ENCODE data around the gene PWWP2B. TPM values are rescaled to one million over a fixed set of nuclear protein-coding genes. Genes with fewer than 3 reads are reported as not detected.
A peak's percentile ranks its signal among the peaks of the same experiment; 100 is the strongest.

The PWWP2B gene
- total and polyA plus RNA-seq, 9 of the 15 experiments (the other 6 are each of a cell fraction or from before 2014, with no cell fraction given): 0.07 to 9.2 (median 1.6) TPM; not detected in 1

GRCh38 chr10:132444877-132445351 is 47.9 kb downstream of the PWWP2B start (continued):
- TF ChIP-seq IFI16 (CRISPR knock-in tag; IDR thresholded peaks at IDR 0.05) (no peak), ZNF561 (CRISPR knock-in tag; conservative IDR thresholded peaks at IDR 0.05) (no peak), CREM (IDR thresholded peaks at IDR 0.05; ENCODE audit: low read depth) (no peak), THRA (IDR thresholded peaks at IDR 0.05) (no peak), ETV5 (CRISPR knock-in tag; IDR thresholded peaks at IDR 0.05; ENCODE audit: low read depth) (no peak), TBP (optimal IDR thresholded peaks at IDR 0.05; ENCODE audit: low read depth, low read length) (no peak)

- H3K27ac ChIP-seq (ENCODE audit: extremely low read depth, low read depth, low read length): no peak overlapping the region
- no peaks in the 10 kb centered on the region for H4K20me1 ChIP-seq (replicated peaks; ENCODE audit: control insufficient read depth, insufficient read depth, low read length)
- H3K9me3 ChIP-seq (replicated peaks; ENCODE audit: control insufficient read depth, insufficient read depth, low read depth, low read length): no peaks in the 10 kb centered on the region
- no peaks in the 10 kb centered on the region for H3K79me2 ChIP-seq (ENCODE audit: control insufficient read depth, insufficient read depth, low read length)
- ChIA-PET POLR2A (no interaction called here), CTCF (ENCODE audit: low intra/inter-chr PET ratio) (no interaction called here)
- no peaks in the 10 kb centered on the region for H3K9me1 ChIP-seq (ENCODE audit: control insufficient read depth, insufficient read depth, low read length)
- ATAC-seq (no peak), FAIRE-seq (no peak), DNase-seq (ENCODE audit: extremely low read depth in 1 of 4, low spot score in 3 of 4) (no peak)
- in situ Hi-C loops (cut with MboI): no loop called here
- no peak overlapping the region for H3K4me3 ChIP-seq
- BruUV-seq (replicated peaks): no TSS peak
- no peaks in the 10 kb centered on the region for H3K27me3 ChIP-seq (ENCODE audit: control insufficient read depth in 2 of 2, insufficient read depth in 2 of 2, low read length in 2 of 2)
- H3K36me3 ChIP-seq (ENCODE audit: control insufficient read depth, insufficient read depth, low read length): no peaks in the 10 kb centered on the region
- H3K9ac ChIP-seq (ENCODE audit: insufficient read depth in 1 of 2, low read depth in 2 of 2, low read length in 2 of 2): peak overlapping the region in 1 of 2 experiments; percentile 35; a peak in 2 of 4 replicates
- H2AFZ ChIP-seq (ENCODE audit: low read depth, low read length): no peak overlapping the region
- 89% methylated on average over 7 of the region's 22 CpGs for WGBS (ENCODE audit: insufficient coverage, low coverage, missing lambda C conversion rate)
- H3K4me2 ChIP-seq (ENCODE audit: insufficient read depth, low read length): no peak overlapping the region
- H3K4me1 ChIP-seq (replicated peaks in 1 of 2; ENCODE audit: control insufficient read depth in 2 of 2, insufficient read depth in 2 of 2, low read length in 2 of 2): peaks cover 16 to 63% of the 10 kb centered on the region in 2 experiments
- intact Hi-C loops (cut with micrococcal nuclease): no loop called here
- TF ChIP-seq STAG1 (CRISPR knock-in tag; IDR thresholded peaks at IDR 0.05; ENCODE audit: borderline replicate concordance) (no peak), HNRNPUL1 (IDR thresholded peaks at IDR 0.05; ENCODE audit: low read length) (no peak), CREM (IDR thresholded peaks at IDR 0.05; ENCODE audit: low read depth) (no peak), WHSC1 (IDR thresholded peaks at IDR 0.05; ENCODE audit: low read length) (no peak), CAMTA2 (CRISPR knock-in tag; conservative IDR thresholded peaks at IDR 0.05) (no peak), RFX7 (CRISPR knock-in tag; IDR thresholded peaks at IDR 0.05) (no peak), ESRRA (IDR thresholded peaks at IDR 0.05; ENCODE audit: borderline replicate concordance, low read depth) (no peak), ZNF778 (CRISPR knock-in tag; IDR thresholded peaks at IDR 0.05) (no peak), RCOR1 (IDR thresholded peaks at IDR 0.05; ENCODE audit: borderline replicate concordance in 1 of 2, low read depth in 2 of 2, low read length in 2 of 2) (no peak), RUNX1 (IDR thresholded peaks at IDR 0.05; ENCODE audit: low read depth) (no peak), RREB1 (CRISPR knock-in tag; IDR thresholded peaks at IDR 0.05) (no peak)
These were observed 48.7 kb downstream of the PWWP2B start for GRCh38 chr10:132445516-132446194.

Data from K562 (cell line).